PFSK-1 (cell line): ENCODE results near the gene NSG2.

Experiments used
- POLR2AphosphoS5 ChIP-seq: IDR thresholded peaks from 2 replicates; pipeline ENCODE4 v1.6.1; 2012; ENCODE audit warnings: low read depth, mild to moderate bottlenecking, control low read depth, low read length, moderate library complexity
- SIN3A ChIP-seq: IDR thresholded peaks from 2 replicates; pipeline ENCODE4 v1.6.1; 2012; ENCODE audit warnings: mild to moderate bottlenecking, low read length, moderate library complexity, borderline replicate concordance; ENCODE audit not compliant: insufficient read depth
- TAF1 ChIP-seq: IDR thresholded peaks from 2 replicates; pipeline ENCODE4 v1.6.1; 2012; ENCODE audit warnings: low read length, control low read depth, borderline replicate concordance; ENCODE audit not compliant: insufficient read depth

DNA sequence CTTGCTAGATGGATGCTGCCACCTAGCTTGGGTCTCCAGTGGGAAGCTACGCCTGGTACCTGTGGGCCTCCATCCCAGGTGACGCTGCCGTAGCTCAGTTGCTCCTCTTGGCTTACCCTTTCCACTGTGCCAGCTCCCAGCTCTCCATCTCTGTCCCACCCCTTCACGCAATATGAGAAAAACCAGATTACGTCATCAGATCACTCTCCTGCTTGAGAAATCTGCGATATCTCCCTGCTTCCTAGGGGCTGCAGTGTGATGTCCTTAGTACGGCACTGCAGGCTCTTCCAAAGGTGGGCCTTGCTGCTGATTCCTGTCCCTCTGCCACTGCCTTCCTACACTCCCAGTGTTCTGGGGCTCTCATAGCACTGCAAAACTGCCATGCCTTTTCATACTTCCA is 28.9 kb downstream of the NSG2 start:
- TF ChIP-seq POLR2AphosphoS5, result no peak
- TF ChIP-seq SIN3A, result no peak
- no peak for TF ChIP-seq TAF1
